H9 (cell line): ENCODE results near the gene CSNK1A1. TPM values are rescaled to one million over a fixed set of nuclear protein-coding genes. Genes with fewer than 3 reads are reported as not detected.

Source experiments
- DNase-seq: peaks from one replicate; pipeline ENCODE4 v3.0.0-alpha.2; 2017
- H2AFZ ChIP-seq: one replicate; pipeline ENCODE4 v1.6.1; 2013; ENCODE audit warnings: mild to moderate bottlenecking, low read length, control low read depth, moderate library complexity
- H2AK5ac ChIP-seq: 2 replicates; pipeline ENCODE4 v1.6.1; 2013; ENCODE audit warnings: low read length, control low read depth, mixed read lengths; ENCODE audit not compliant: insufficient read length
- H2BK120ac ChIP-seq: one replicate; pipeline ENCODE4 v1.6.1; 2013; ENCODE audit warnings: low read depth, mild to moderate bottlenecking, low read length, control low read depth, inconsistent platforms; ENCODE audit not compliant: poor library complexity, severe bottlenecking
- H2BK12ac ChIP-seq: 2 replicates; pipeline ENCODE4 v1.6.1; 2013; ENCODE audit warnings: low read length, control low read depth, mixed read lengths, low read depth; ENCODE audit not compliant: insufficient read length
- H2BK15ac ChIP-seq: 2 replicates; pipeline ENCODE4 v1.6.1; 2013; ENCODE audit warnings: low read depth, low read length, control low read depth
- H2BK20ac ChIP-seq: one replicate; pipeline ENCODE4 v1.6.1; 2013; ENCODE audit warnings: low read depth, mild to moderate bottlenecking, low read length, control low read depth, inconsistent platforms; ENCODE audit not compliant: poor library complexity, severe bottlenecking
- H2BK5ac ChIP-seq: 2 replicates; pipeline ENCODE4 v1.6.1; 2013; ENCODE audit warnings: low read length, control low read depth, mixed read lengths; ENCODE audit not compliant: insufficient read length
- H3K14ac ChIP-seq: 2 replicates; pipeline ENCODE4 v1.6.1; 2013; ENCODE audit warnings: low read length, control low read depth; ENCODE audit not compliant: insufficient read depth
- H3K18ac ChIP-seq: 2 replicates; pipeline ENCODE4 v1.6.1; 2013; ENCODE audit warnings: low read depth, mild to moderate bottlenecking, mixed read lengths, low read length, control low read depth; ENCODE audit not compliant: insufficient read length
- H3K23ac ChIP-seq: 2 replicates; pipeline ENCODE4 v1.6.1; 2013; ENCODE audit warnings: low read length, control low read depth, mixed read lengths, low read depth; ENCODE audit not compliant: insufficient read length
- H3K23me2 ChIP-seq: 2 replicates; pipeline ENCODE4 v1.6.1; 2013; ENCODE audit warnings: low read depth, mild to moderate bottlenecking, mixed read lengths, low read length, control low read depth; ENCODE audit not compliant: insufficient read length, poor library complexity, severe bottlenecking
- H3K27ac ChIP-seq: 2 replicates; pipeline ENCODE4 v1.5.1; 2013; ENCODE audit warnings: low read length, control low read depth, mixed read lengths, low read depth; ENCODE audit not compliant: insufficient read length
- H3K27me3 ChIP-seq: 2 replicates; pipeline ENCODE4 v1.6.1; 2013; ENCODE audit warnings: low read length, control low read depth, inconsistent platforms; ENCODE audit not compliant: insufficient read depth
- H3K4ac ChIP-seq: 2 replicates; pipeline ENCODE4 v1.6.1; 2013; ENCODE audit warnings: low read depth, mild to moderate bottlenecking, control low read depth, inconsistent platforms, low read length, moderate library complexity
- H3K4me1 ChIP-seq: 2 replicates; pipeline ENCODE4 v1.6.1; 2013; ENCODE audit warnings: low read length, control low read depth, inconsistent platforms; ENCODE audit not compliant: insufficient read depth
- H3K4me2 ChIP-seq: 2 replicates; pipeline ENCODE4 v1.6.1; 2013; ENCODE audit warnings: low read length, control low read depth, mixed read lengths; ENCODE audit not compliant: insufficient read length, insufficient read depth
- H3K56ac ChIP-seq: 2 replicates; pipeline ENCODE4 v1.6.1; 2013; ENCODE audit warnings: low read depth, mild to moderate bottlenecking, mixed read lengths, low read length, control low read depth; ENCODE audit not compliant: insufficient read length
- H3K79me1 ChIP-seq: 2 replicates; pipeline ENCODE4 v1.6.1; 2013; ENCODE audit warnings: low read depth, mild to moderate bottlenecking, moderate library complexity, low read length, control low read depth, inconsistent platforms; ENCODE audit not compliant: insufficient read depth, poor library complexity, severe bottlenecking
- H3K79me2 ChIP-seq: 2 replicates; pipeline ENCODE4 v1.6.1; 2013; ENCODE audit warnings: low read length, control low read depth, inconsistent platforms; ENCODE audit not compliant: insufficient read depth
- H3K9ac ChIP-seq: 2 replicates; pipeline ENCODE4 v1.6.1; 2013; ENCODE audit warnings: low read length, control low read depth, mixed read lengths; ENCODE audit not compliant: insufficient read length; ENCODE audit errors: extremely low read depth
- H3K9me3 ChIP-seq: one replicate; pipeline ENCODE4 v1.6.1; 2013; ENCODE audit warnings: low read depth, low read length, inconsistent platforms; ENCODE audit not compliant: control insufficient read depth
- H3T11ph ChIP-seq: one replicate; pipeline ENCODE4 v1.6.1; 2013; ENCODE audit warnings: mild to moderate bottlenecking, low read length, control low read depth, inconsistent platforms
- H4K20me1 ChIP-seq: one replicate; pipeline ENCODE4 v1.6.1; 2013; ENCODE audit not compliant: control insufficient read depth, insufficient read length, insufficient read depth
- H4K5ac ChIP-seq: 2 replicates; pipeline ENCODE4 v1.6.1; 2013; ENCODE audit warnings: low read depth, mild to moderate bottlenecking, mixed read lengths, low read length, control low read depth; ENCODE audit not compliant: insufficient read length
- H4K8ac ChIP-seq: replicated peaks from 2 replicates; pipeline ENCODE4 v1.6.1; 2013; ENCODE audit warnings: low read length, control low read depth, mixed read lengths, low read depth; ENCODE audit not compliant: insufficient read length
- H4K91ac ChIP-seq: 2 replicates; pipeline ENCODE4 v1.6.1; 2013; ENCODE audit warnings: low read depth, mild to moderate bottlenecking, moderate library complexity, mixed read lengths, low read length, control low read depth; ENCODE audit not compliant: insufficient read length
- H3K27ac Mint-ChIP-seq, 3 experiments: 2 replicates in 2 of 3; 3 replicates in 1 of 3; pipeline ENCODE4 v1.8.0; 2020 to 2021; ENCODE audit warnings: mixed read lengths in 3 of 3, mild to moderate bottlenecking in 1 of 3, moderate library complexity in 1 of 3
- H3K27me3 Mint-ChIP-seq: 2 replicates; pipeline ENCODE4 v1.8.0; 2021; ENCODE audit warnings: low read depth, mild to moderate bottlenecking, moderate library complexity, mixed read lengths
- H3K36me3 Mint-ChIP-seq, 3 experiments: 2 replicates in 2 of 3; 3 replicates in 1 of 3; pipeline ENCODE4 v1.8.0; 2020 to 2021; ENCODE audit warnings: low read depth in 3 of 3, mixed read lengths in 3 of 3; ENCODE audit not compliant: insufficient read depth in 1 of 3
- H3K4me1 Mint-ChIP-seq, 2 experiments: 2 replicates each; pipeline ENCODE4 v1.8.0; 2020; ENCODE audit warnings: mixed read lengths in 2 of 2
- H3K4me3 Mint-ChIP-seq, 2 experiments: 2 replicates in 1 of 2; 3 replicates in 1 of 2; pipeline ENCODE4 v1.8.0; 2020 to 2021; ENCODE audit warnings: mild to moderate bottlenecking in 2 of 2, mixed read lengths in 2 of 2, moderate library complexity in 1 of 2
- H3K9me3 Mint-ChIP-seq, 2 experiments: 2 replicates in 1 of 2; 3 replicates in 1 of 2; pipeline ENCODE4 v1.8.0; 2020; ENCODE audit warnings: mild to moderate bottlenecking in 2 of 2, mixed read lengths in 2 of 2, moderate library complexity in 1 of 2
- WGBS: extraction: QIAGEN DNeasy Blood & Tissue Kit; methylation state at CpG from one replicate; pipeline ENCODE4 v1.1.7; 2013; ENCODE audit warnings: missing lambda C conversion rate, low lambda C conversion rate, mixed read lengths; ENCODE audit not compliant: insufficient read length; ENCODE audit errors: extremely low coverage; 5-methylcytosine and 5-hydroxymethylcytosine counted together
- total RNA-seq: library from RNA; stranded (reverse); gene quantifications from 2 replicates; pipeline ENCODE4 v1.2.1, GENCODE V29; 2021
- TF ChIP-seq, protein P1 (sequence below): fragments of 200-600 bp; sonication (generic); conservative IDR thresholded peaks from 3 replicates; pipeline ENCODE4 v1.8.0; 2021; ENCODE audit warnings: antibody characterized with exemption, mild to moderate bottlenecking

Gene CSNK1A1
- total RNA-seq, 1 experiment from 2014 or later, result 310 TPM

DNA sequence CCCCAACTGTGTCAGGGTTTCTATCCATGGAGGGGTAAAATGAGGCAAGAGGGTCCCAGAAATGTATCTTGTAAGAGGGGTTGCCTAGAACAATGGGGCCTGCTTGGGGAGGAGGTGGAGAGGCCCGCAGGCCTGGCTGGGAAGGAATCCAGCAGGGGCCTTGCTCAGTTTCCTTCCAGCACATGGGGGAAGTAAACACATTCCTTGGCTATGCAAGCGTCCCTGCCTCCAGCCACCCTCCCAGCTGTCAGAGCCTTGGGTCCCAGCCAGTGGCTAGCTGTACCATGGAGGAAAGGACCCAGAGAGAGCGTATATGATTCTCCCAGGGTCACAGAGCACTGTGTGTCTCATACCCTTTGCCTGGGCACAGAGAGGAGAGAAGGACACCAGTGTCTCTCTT lies 101.0 kb downstream of the CSNK1A1 start:
- Histone ChIP-seq H3K4me1 (peaks cover 6% of the 10 kb centered on the region), H2BK15ac (no peak overlapping the region), H2BK5ac (no peak overlapping the region), H4K91ac (no peak overlapping the region), H3K23me2 (no peaks in the 10 kb centered on the region), H3K9ac (no peak overlapping the region), H3K9me3 (no peaks in the 10 kb centered on the region), H3K27me3 (no peaks in the 10 kb centered on the region), H3K27ac (no peak overlapping the region), H4K20me1 (no peaks in the 10 kb centered on the region), H2BK20ac (no peak overlapping the region), H3K23ac (no peak overlapping the region), H3K4me2 (no peak overlapping the region), H3K79me1 (no peaks in the 10 kb centered on the region), H3K79me2 (no peaks in the 10 kb centered on the region), H2AK5ac (no peak overlapping the region), H4K8ac (no peak overlapping the region), H2AFZ (no peak overlapping the region), H3K4ac (no peak overlapping the region), H2BK12ac (no peak overlapping the region), H3K14ac (no peak overlapping the region), H2BK120ac (no peak overlapping the region), H3K18ac (no peak overlapping the region), H3K56ac (no peak overlapping the region), H3T11ph (no peak overlapping the region), H4K5ac (no peak overlapping the region)
- Mint-ChIP-seq H3K4me1 (peaks cover 32 to 33% of the 10 kb centered on the region in 2 experiments), H3K27me3 (no peaks in the 10 kb centered on the region), H3K36me3 (no peaks in the 10 kb centered on the region; a peak in 1 of 7 replicates), H3K4me3 (no peak overlapping the region), H3K9me3 (no peaks in the 10 kb centered on the region), H3K27ac (no peak overlapping the region)
- no CpG with 5 or more reads among the region's 3 CpGs for WGBS
- TF ChIP-seq, protein P1, sequence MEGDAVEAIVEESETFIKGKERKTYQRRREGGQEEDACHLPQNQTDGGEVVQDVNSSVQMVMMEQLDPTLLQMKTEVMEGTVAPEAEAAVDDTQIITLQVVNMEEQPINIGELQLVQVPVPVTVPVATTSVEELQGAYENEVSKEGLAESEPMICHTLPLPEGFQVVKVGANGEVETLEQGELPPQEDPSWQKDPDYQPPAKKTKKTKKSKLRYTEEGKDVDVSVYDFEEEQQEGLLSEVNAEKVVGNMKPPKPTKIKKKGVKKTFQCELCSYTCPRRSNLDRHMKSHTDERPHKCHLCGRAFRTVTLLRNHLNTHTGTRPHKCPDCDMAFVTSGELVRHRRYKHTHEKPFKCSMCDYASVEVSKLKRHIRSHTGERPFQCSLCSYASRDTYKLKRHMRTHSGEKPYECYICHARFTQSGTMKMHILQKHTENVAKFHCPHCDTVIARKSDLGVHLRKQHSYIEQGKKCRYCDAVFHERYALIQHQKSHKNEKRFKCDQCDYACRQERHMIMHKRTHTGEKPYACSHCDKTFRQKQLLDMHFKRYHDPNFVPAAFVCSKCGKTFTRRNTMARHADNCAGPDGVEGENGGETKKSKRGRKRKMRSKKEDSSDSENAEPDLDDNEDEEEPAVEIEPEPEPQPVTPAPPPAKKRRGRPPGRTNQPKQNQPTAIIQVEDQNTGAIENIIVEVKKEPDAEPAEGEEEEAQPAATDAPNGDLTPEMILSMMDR, result no peak
- no peak for DNase-seq
